GM12878 (cell line): ENCODE measurements around the gene PRPS1. TPM values are rescaled to one million over a fixed set of nuclear protein-coding genes. Genes with fewer than 3 reads are reported as not detected.

Source experiments
- IRF4 ChIP-seq: IDR thresholded peaks from 2 replicates; pipeline ENCODE4 v1.6.1; 2011; ENCODE audit warnings: low read depth, low read length
- MTA3 ChIP-seq: IDR thresholded peaks from 2 replicates; pipeline ENCODE4 v1.6.1; 2012; ENCODE audit warnings: low read length, inconsistent platforms, borderline replicate concordance
- MYB ChIP-seq: fragments of 150-350 bp; IDR thresholded peaks from 2 replicates; pipeline ENCODE4 v1.6.1; 2014; ENCODE audit warnings: mild to moderate bottlenecking, low read depth, low read length, borderline replicate concordance
- NR2C2 ChIP-seq: IDR thresholded peaks from 2 replicates; pipeline ENCODE4 v1.6.1; 2011; ENCODE audit warnings: borderline replicate concordance, low read depth; ENCODE audit not compliant: control insufficient read depth, insufficient read length
- PAX8 ChIP-seq: fragments of 450-650 bp; IDR thresholded peaks from 2 replicates; pipeline ENCODE4 v1.6.1; 2017; ENCODE audit warnings: mild to moderate bottlenecking, moderate library complexity
- RCOR1 ChIP-seq: conservative IDR thresholded peaks from 2 replicates; pipeline ENCODE4 v1.6.1; 2012; ENCODE audit warnings: low read depth, low read length, improper control_type of control experiment
- SIX5 ChIP-seq: IDR thresholded peaks from 2 replicates; pipeline ENCODE4 v1.6.1; 2011; ENCODE audit warnings: mild to moderate bottlenecking, low read depth, low read length, moderate library complexity; ENCODE audit not compliant: severe bottlenecking
- SMAD1 ChIP-seq: fragments of 450-650 bp; IDR thresholded peaks from 2 replicates; pipeline ENCODE4 v1.6.1; 2018; ENCODE audit warnings: mild to moderate bottlenecking, low read depth; ENCODE audit not compliant: partially characterized antibody
- SMC3 ChIP-seq: IDR thresholded peaks from 2 replicates; pipeline ENCODE4 v1.6.1; 2011; ENCODE audit warnings: low read length, improper control_type of control experiment, borderline replicate concordance
- SPI1 ChIP-seq: IDR thresholded peaks from 2 replicates; pipeline ENCODE4 v1.6.1; 2011; ENCODE audit warnings: low read depth, mild to moderate bottlenecking, low read length, moderate library complexity, borderline replicate concordance; ENCODE audit not compliant: insufficient read depth
- STAT3 ChIP-seq: IDR thresholded peaks from 2 replicates; pipeline ENCODE4 v1.6.1; 2011; ENCODE audit warnings: low read depth, low read length, improper control_type of control experiment
- TARDBP ChIP-seq: IDR thresholded peaks from 2 replicates; pipeline ENCODE4 v1.6.1; 2016; ENCODE audit warnings: borderline replicate concordance
- polyA plus RNA-seq, 11 experiments: library from polyadenylated mRNA; depleted of rRNA in 4 of 11; unstranded in 6 of 11; stranded (reverse) in 5 of 11; fragments of >200 nt; fragmentation: Nextera tagmentation in 4 of 11; fragmentation: Illumina TruSeq in 1 of 11; extraction: Ambion mirVana in 4 of 11; extraction: Trizol in 1 of 11; gene quantifications; 1 replicate in 1 of 11; 2 replicates in 10 of 11; pipeline versions ENCODE4 v1.2.1 to v1.2.3, GENCODE V29; 2011 to 2016; ENCODE audit warnings: inconsistent platforms in 2 of 11, missing spikeins in 2 of 11, low read depth in 1 of 11
- total RNA-seq, 4 experiments: library from RNA; depleted of rRNA in 3 of 4; stranded (reverse); fragments of >200 nt in 3 of 4; fragmentation: Illumina TruSeq in 1 of 4; extraction: Trizol in 1 of 4; gene quantifications; 2 replicates each; pipeline versions ENCODE4 v1.2.1 to v1.2.3, GENCODE V29; 2013 to 2021
- TF ChIP-seq, protein P1 (sequence below): fragments of 450-650 bp; IDR thresholded peaks from 2 replicates; pipeline ENCODE4 v1.6.1; 2016; ENCODE audit warnings: mild to moderate bottlenecking
- TF ChIP-seq, protein P2 (sequence below): fragments of 450-650 bp; IDR thresholded peaks from 2 replicates; pipeline ENCODE4 v1.6.1; 2017; ENCODE audit warnings: borderline replicate concordance
- TF ChIP-seq, protein P3 (sequence below): fragments of 450-650 bp; conservative IDR thresholded peaks from 2 replicates; pipeline ENCODE4 v1.6.1; 2017; ENCODE audit warnings: mild to moderate bottlenecking, moderate library complexity

PRPS1 gene
- total and polyA plus RNA-seq, 10 of the 15 experiments (the other 5 are each of a cell fraction or from before 2014, with no cell fraction given), result 26.5 to 86.5 (median 61.1) TPM

DNA sequence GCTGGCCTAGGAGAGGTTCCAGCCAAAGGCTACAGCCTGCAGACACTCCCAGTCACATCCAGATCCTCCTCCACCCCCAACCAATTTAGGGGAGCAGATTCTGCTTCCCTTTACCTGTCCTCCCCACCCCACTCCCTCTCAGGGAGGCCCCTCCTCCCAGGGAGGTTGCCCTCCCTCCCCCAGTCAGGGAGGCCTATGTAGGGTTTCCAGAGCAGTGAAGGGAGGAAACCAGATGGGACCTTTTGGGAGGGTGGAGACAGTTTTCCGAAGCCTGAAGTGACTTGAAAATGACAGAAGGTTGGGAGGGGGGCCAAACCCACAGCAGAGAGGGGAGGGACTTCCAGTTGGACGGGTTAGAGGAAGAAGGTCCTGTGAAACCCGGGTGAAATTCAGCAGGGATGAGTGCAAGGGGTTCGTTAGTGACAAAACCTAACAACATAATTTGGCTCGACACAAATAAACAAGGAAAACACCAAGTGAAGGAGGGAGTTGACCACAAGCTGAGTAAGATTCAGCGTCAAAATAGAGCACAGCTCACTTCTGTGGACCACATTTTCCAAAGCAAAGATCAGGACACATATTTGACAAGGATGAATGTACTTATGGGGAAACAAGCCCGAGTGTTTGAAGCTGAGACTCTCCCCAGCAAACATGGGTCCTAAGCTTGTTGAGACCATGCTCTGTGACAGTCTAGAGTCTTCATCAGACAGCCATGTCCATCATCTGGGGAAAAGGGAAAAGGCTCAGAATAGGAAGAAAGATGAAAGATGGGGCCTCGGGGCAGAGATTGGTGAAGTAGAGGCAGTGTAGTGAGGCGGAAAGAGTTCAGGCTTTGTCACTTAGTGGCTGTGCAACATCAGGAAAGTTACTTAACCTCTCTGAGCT, 46.4 kb downstream of the PRPS1 start (continued):
- TF ChIP-seq SMAD1 (no peak), RCOR1 (no peak), SPI1 (no peak), IRF4 (no peak), STAT3 (no peak), NR2C2 (no peak), PAX8 (no peak), TARDBP (no peak), MTA3 (no peak), SIX5 (no peak), MYB (no peak), SMC3 (no peak)
- TF ChIP-seq, protein P1, sequence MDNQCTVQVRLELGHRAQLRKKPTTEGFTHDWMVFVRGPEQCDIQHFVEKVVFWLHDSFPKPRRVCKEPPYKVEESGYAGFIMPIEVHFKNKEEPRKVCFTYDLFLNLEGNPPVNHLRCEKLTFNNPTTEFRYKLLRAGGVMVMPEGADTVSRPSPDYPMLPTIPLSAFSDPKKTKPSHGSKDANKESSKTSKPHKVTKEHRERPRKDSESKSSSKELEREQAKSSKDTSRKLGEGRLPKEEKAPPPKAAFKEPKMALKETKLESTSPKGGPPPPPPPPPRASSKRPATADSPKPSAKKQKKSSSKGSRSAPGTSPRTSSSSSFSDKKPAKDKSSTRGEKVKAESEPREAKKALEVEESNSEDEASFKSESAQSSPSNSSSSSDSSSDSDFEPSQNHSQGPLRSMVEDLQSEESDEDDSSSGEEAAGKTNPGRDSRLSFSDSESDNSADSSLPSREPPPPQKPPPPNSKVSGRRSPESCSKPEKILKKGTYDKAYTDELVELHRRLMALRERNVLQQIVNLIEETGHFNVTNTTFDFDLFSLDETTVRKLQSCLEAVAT, result 0 out of 2 replicates have a peak, but pooled peaks have one; percentile 25
- TF ChIP-seq, protein P2, sequence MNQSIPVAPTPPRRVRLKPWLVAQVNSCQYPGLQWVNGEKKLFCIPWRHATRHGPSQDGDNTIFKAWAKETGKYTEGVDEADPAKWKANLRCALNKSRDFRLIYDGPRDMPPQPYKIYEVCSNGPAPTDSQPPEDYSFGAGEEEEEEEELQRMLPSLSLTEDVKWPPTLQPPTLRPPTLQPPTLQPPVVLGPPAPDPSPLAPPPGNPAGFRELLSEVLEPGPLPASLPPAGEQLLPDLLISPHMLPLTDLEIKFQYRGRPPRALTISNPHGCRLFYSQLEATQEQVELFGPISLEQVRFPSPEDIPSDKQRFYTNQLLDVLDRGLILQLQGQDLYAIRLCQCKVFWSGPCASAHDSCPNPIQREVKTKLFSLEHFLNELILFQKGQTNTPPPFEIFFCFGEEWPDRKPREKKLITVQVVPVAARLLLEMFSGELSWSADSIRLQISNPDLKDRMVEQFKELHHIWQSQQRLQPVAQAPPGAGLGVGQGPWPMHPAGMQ, result no peak
- TF ChIP-seq, protein P3, sequence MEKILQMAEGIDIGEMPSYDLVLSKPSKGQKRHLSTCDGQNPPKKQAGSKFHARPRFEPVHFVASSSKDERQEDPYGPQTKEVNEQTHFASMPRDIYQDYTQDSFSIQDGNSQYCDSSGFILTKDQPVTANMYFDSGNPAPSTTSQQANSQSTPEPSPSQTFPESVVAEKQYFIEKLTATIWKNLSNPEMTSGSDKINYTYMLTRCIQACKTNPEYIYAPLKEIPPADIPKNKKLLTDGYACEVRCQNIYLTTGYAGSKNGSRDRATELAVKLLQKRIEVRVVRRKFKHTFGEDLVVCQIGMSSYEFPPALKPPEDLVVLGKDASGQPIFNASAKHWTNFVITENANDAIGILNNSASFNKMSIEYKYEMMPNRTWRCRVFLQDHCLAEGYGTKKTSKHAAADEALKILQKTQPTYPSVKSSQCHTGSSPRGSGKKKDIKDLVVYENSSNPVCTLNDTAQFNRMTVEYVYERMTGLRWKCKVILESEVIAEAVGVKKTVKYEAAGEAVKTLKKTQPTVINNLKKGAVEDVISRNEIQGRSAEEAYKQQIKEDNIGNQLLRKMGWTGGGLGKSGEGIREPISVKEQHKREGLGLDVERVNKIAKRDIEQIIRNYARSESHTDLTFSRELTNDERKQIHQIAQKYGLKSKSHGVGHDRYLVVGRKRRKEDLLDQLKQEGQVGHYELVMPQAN, result no peak
